GM12865 (cell line): ENCODE data around the gene VPS8.

Source experiments
- DNase-seq: peaks from one replicate; pipeline ENCODE4 v3.0.0; 2010; ENCODE audit warnings: low read depth
- H3K4me3 ChIP-seq: 2 replicates; pipeline ENCODE4 v1.5.1; 2011; ENCODE audit warnings: mild to moderate bottlenecking, low read depth, low read length, control low read depth
- TF ChIP-seq, protein P1 (sequence below): IDR thresholded peaks from 2 replicates; pipeline ENCODE4 v1.5.1; 2011; ENCODE audit warnings: low read length, control low read depth, low read depth, inconsistent platforms; ENCODE audit not compliant: insufficient read depth; ENCODE audit errors: missing control alignments

The VPS8 gene

GRCh38 chr3:184821034-184821433 is 9.1 kb downstream of the VPS8 start:
- no peak for DNase-seq
- H3K4me3 ChIP-seq, result no peak overlapping the region
- TF ChIP-seq, protein P1, sequence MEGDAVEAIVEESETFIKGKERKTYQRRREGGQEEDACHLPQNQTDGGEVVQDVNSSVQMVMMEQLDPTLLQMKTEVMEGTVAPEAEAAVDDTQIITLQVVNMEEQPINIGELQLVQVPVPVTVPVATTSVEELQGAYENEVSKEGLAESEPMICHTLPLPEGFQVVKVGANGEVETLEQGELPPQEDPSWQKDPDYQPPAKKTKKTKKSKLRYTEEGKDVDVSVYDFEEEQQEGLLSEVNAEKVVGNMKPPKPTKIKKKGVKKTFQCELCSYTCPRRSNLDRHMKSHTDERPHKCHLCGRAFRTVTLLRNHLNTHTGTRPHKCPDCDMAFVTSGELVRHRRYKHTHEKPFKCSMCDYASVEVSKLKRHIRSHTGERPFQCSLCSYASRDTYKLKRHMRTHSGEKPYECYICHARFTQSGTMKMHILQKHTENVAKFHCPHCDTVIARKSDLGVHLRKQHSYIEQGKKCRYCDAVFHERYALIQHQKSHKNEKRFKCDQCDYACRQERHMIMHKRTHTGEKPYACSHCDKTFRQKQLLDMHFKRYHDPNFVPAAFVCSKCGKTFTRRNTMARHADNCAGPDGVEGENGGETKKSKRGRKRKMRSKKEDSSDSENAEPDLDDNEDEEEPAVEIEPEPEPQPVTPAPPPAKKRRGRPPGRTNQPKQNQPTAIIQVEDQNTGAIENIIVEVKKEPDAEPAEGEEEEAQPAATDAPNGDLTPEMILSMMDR, result no peak

GRCh38 chr3:184822081-184822480 is 10.1 kb downstream of the VPS8 start:
- no peak overlapping the region for H3K4me3 ChIP-seq
- DNase-seq, result no peak
- TF ChIP-seq, protein P1, result no peak

GRCh38 chr3:184822654-184823053 is 10.7 kb downstream of the VPS8 start:
- no peak overlapping the region for H3K4me3 ChIP-seq
- TF ChIP-seq, protein P1, result no peak
- DNase-seq, result no peak

DNA sequence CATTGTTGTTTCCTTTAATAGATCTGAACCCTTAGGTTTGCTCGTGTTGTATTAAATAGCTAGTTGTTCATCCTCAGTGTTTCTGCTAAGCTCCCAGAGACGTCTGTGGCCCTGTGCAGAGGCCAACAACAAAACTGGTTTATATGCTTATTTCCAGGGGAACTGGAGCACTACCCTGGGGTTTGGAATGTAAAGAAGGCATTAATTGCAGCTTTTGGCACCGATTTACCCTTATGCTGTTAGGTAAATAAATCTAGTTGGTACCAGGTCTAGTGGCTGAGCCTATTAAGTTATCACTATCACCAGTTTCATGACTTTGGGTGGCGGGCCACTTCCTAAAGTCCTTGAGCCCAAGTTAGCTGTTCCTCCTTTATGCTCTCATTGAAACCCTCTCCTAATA is 12.0 kb downstream of the VPS8 start:
- DNase-seq, result no peak
- TF ChIP-seq, protein P1, result no peak
- H3K4me3 ChIP-seq, result no peak overlapping the region

DNA sequence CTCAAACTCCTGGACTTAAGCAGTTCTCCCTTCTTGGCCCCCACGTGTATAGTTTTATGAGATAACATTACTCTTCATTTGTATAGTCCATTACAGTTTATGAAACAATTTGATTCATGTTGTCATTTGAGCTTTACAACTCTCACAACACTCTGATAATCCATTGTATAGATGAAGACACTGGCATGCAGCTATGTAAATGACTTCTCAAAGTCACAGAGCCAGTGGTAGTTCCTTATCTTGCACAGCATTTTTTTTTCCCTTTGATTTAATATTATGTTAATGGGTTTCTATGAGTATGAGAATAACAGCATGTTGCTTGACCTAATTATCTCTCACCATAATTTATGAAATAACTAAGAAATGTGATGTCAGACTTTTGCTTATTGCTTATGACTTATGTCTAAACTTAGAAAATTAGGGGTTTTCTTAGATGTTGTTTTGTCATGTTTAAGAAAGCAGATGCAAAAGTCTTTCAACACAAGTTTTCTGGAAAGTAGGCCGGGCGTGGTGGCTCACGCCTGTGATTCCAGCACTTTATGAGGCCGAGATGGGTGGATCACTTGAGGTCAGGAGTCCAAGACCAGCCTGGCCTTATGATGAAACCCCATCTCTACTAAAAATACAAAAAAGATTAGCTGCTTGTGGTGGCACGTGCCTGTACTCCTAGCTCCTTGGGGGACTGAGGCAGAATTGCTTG is 13.3 kb downstream of the VPS8 start:
- TF ChIP-seq, protein P1, result no peak
- DNase-seq, result no peak

DNA sequence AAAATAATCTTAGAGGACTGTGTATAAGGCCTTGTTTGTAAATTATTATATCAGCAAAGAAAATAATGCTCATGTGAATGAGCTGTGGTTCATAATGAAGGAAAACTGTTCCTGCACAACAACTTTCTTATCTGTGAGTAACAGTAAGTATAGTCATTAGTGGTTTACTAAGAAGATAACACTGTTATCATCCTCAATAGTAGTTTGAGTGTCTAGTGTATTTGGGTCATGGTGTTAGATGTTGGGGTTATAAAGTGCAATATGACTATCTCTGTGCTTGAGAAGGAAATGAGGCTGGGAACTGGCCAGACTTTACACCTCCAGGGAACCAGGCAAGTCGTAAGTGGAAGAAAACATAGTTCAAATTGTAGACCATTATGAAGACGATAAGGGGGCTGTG is 15.6 kb downstream of the VPS8 start:
- no peak for DNase-seq
- TF ChIP-seq, protein P1, result no peak
- H3K4me3 ChIP-seq, result no peak overlapping the region

More for the DNA sequence above, 13.3 kb downstream of the VPS8 start:
- no peak overlapping the region for H3K4me3 ChIP-seq

- no peak for DNase-seq
- TF ChIP-seq, protein P1, result no peak
- no peak overlapping the region for H3K4me3 ChIP-seq
Observed at GRCh38 chr3:184832044-184832443, 20.1 kb downstream of the VPS8 start.
